A549 (cell line): ENCODE measurements around the gene DGKK. TPM values are rescaled to one million over a fixed set of nuclear protein-coding genes. Genes with fewer than 3 reads are reported as not detected.

Experiments used
- ATAC-seq, 2 experiments: fragments of 200-7000 bp in 1 of 2; fragments of >200 bp in 1 of 2; cut with Nextera tagmentation in 1 of 2; cut with Tn5 transposase in 1 of 2; 3 replicates each; pipeline versions ENCODE4 v1.8.0 to v1.9.1; 2018 to 2020; ENCODE audit warnings: mild to moderate bottlenecking in 1 of 2, moderate library complexity in 1 of 2
- CTCF ChIA-PET: fragments of 300-600 bp; sonication (Branson Sonifier 250); formaldehyde crosslinking; extraction: SDS; loops from one replicate; lab custom pipeline; 2021; ENCODE audit warnings: antibody characterized with exemption, inconsistent platforms; lab: Yijun Ruan, JAX
- POLR2A ChIA-PET: fragments of 350-600 bp; formaldehyde crosslinking; extraction: SDS; loops from one replicate; lab custom pipeline; 2021; ENCODE audit warnings: antibody characterized with exemption, inconsistent platforms; lab: Yijun Ruan, JAX
- DNase-seq, 2 experiments: peaks; one replicate each; pipeline versions ENCODE4 v3.0.0 to v3.0.0-alpha.2; 2011 to 2016; ENCODE audit warnings: low read depth in 1 of 2, low spot score in 1 of 2
- FAIRE-seq: peaks from 2 replicates; lab custom pipeline; 2011; peaks lifted over from hg19 to GRCh38; lab: Jason Lieb, UNC
- H3K27ac ChIP-seq, 2 experiments: fragments of >200 bp; sonication (Bioruptor Twin); formaldehyde crosslinking; 3 replicates each; pipeline ENCODE4 v1.5.1; 2016 to 2017
- H3K4me1 ChIP-seq: fragments of >200 bp; sonication (Bioruptor Twin); formaldehyde crosslinking; 3 replicates; pipeline ENCODE4 v1.6.1; 2016
- H3K4me2 ChIP-seq: fragments of >200 bp; sonication (Bioruptor Twin); formaldehyde crosslinking; 3 replicates; pipeline ENCODE4 v1.6.1; 2016
- H3K4me3 ChIP-seq: fragments of >200 bp; sonication (Bioruptor Twin); formaldehyde crosslinking; 3 replicates; pipeline ENCODE4 v1.5.1; 2016
- H3K9me3 ChIP-seq: fragments of >200 bp; sonication (Bioruptor Twin); formaldehyde crosslinking; 3 replicates; pipeline ENCODE4 v1.6.1; 2016
- BCL3 ChIP-seq: fragments of >200 bp; sonication (Bioruptor Twin); formaldehyde crosslinking; IDR thresholded peaks from 3 replicates; pipeline ENCODE4 v1.6.1; 2016
- CBX2 ChIP-seq: fragments of 200-600 bp; sonication (generic); IDR thresholded peaks from 2 replicates; pipeline ENCODE4 v1.6.1; 2016; ENCODE audit warnings: low read depth, mild to moderate bottlenecking, borderline replicate concordance
- CEBPB ChIP-seq, 2 experiments: fragments of >200 bp in 1 of 2; sonication (Bioruptor Twin) in 1 of 2; formaldehyde crosslinking in 1 of 2; IDR thresholded peaks; 2 replicates each; pipeline ENCODE4 v1.6.1; 2012 to 2016
- CTCF ChIP-seq: fragments of >200 bp; sonication (Bioruptor Twin); formaldehyde crosslinking; IDR thresholded peaks from 3 replicates; pipeline ENCODE4 v1.5.1; 2016
- E2F6 ChIP-seq: IDR thresholded peaks from 2 replicates; pipeline ENCODE4 v1.6.1; 2012; ENCODE audit warnings: low read depth, borderline replicate concordance
- EHF ChIP-seq: fragments of 250-450 bp; sonication (Bioruptor Pico); IDR thresholded peaks from 2 replicates; pipeline ENCODE4 v1.5.0; 2020; ENCODE audit warnings: mild to moderate bottlenecking
- EP300 ChIP-seq, 2 experiments: fragments of >200 bp; sonication (Bioruptor Twin); formaldehyde crosslinking; IDR thresholded peaks; 2 replicates in 1 of 2; 3 replicates in 1 of 2; pipeline ENCODE4 v1.6.1; 2016 to 2017
- GATA3 ChIP-seq: IDR thresholded peaks from 2 replicates; pipeline ENCODE4 v1.6.1; 2012; ENCODE audit warnings: borderline replicate concordance
- HES2 ChIP-seq: fragments of >200 bp; sonication (Bioruptor Twin); formaldehyde crosslinking; IDR thresholded peaks from 2 replicates; pipeline ENCODE4 v1.6.1; 2016
- HEYL ChIP-seq: fragments of 250-450 bp; sonication (Bioruptor Pico); IDR thresholded peaks from 2 replicates; pipeline ENCODE4 v1.8.0; 2021; ENCODE audit warnings: mild to moderate bottlenecking, moderate library complexity
- HMGXB4 ChIP-seq: fragments of 250-450 bp; sonication (Bioruptor Pico); IDR thresholded peaks from 2 replicates; pipeline ENCODE4 v1.5.0; 2021; ENCODE audit warnings: mild to moderate bottlenecking, moderate library complexity, borderline replicate concordance
- HOXA7 ChIP-seq: fragments of 250-450 bp; sonication (Bioruptor Pico); IDR thresholded peaks from 2 replicates; pipeline ENCODE4 v1.5.0; 2020; ENCODE audit warnings: mild to moderate bottlenecking, moderate library complexity
- MAX ChIP-seq: IDR thresholded peaks from 2 replicates; pipeline ENCODE4 v1.6.1; 2012
- NPAS2 ChIP-seq: fragments of 250-450 bp; sonication (Bioruptor Pico); IDR thresholded peaks from 2 replicates; pipeline ENCODE4 v1.8.0; 2022; ENCODE audit warnings: mild to moderate bottlenecking, moderate library complexity, borderline replicate concordance
- PBX3 ChIP-seq: IDR thresholded peaks from 2 replicates; pipeline ENCODE4 v1.6.1; 2012
- POLR2A ChIP-seq: IDR thresholded peaks from 2 replicates; pipeline ENCODE4 v1.6.1; 2012; ENCODE audit warnings: mild to moderate bottlenecking, low read length
- POLR2AphosphoS2 ChIP-seq: conservative IDR thresholded peaks from 2 replicates; pipeline ENCODE4 v1.6.1; 2012; ENCODE audit warnings: low read length, improper control_type of control experiment, inconsistent platforms
- RARB ChIP-seq: fragments of 250-450 bp; sonication (Bioruptor Pico); IDR thresholded peaks from 2 replicates; pipeline ENCODE4 v1.8.0; 2021; ENCODE audit warnings: mild to moderate bottlenecking, moderate library complexity
- SMC3 ChIP-seq: fragments of >200 bp; sonication (Bioruptor Twin); formaldehyde crosslinking; IDR thresholded peaks from 3 replicates; pipeline ENCODE4 v1.6.1; 2018; ENCODE audit warnings: inconsistent platforms
- SREBF2 ChIP-seq: fragments of 450-650 bp; IDR thresholded peaks from 2 replicates; pipeline ENCODE4 v1.6.1; 2014; ENCODE audit warnings: mild to moderate bottlenecking, moderate library complexity
- TP53 ChIP-seq: fragments of 250-450 bp; sonication (Bioruptor Pico); IDR thresholded peaks from 2 replicates; pipeline ENCODE4 v1.5.0; 2021; ENCODE audit warnings: mild to moderate bottlenecking, moderate library complexity
- ZC3H11A ChIP-seq: fragments of 450-650 bp; IDR thresholded peaks from 2 replicates; pipeline ENCODE4 v1.6.1; 2014; ENCODE audit warnings: antibody characterized with exemption, mild to moderate bottlenecking
- ZNF302 ChIP-seq: fragments of 250-450 bp; sonication (Bioruptor Pico); IDR thresholded peaks from 2 replicates; pipeline ENCODE4 v1.9.0; 2021; ENCODE audit warnings: inconsistent platforms, mild to moderate bottlenecking, moderate library complexity
- WGBS: methylation state at CpG from one replicate; pipeline ENCODE4 v1.1.6; 2017; ENCODE audit errors: missing lambda C conversion rate; 5-methylcytosine and 5-hydroxymethylcytosine counted together
- polyA plus RNA-seq, 4 experiments: library from polyadenylated mRNA; depleted of rRNA in 3 of 4; stranded (reverse); fragments of >200 nt; fragmentation: RNase III in 1 of 4; extraction: RNeasy Plus Mini Kit Qiagen cat#74134 plus additional on column Dnase treatment in 1 of 4; gene quantifications; 2 replicates in 3 of 4; 3 replicates in 1 of 4; pipeline ENCODE4 v1.2.3, GENCODE V29; 2011 to 2017

DGKK gene
- polyA plus RNA-seq, 2 of the 4 experiments (the other 2 are of a cell fraction): not detected

GRCh38 chrX:50403903-50404302, 66.7 kb downstream of the DGKK start:
- ChIA-PET CTCF (no interaction called here), POLR2A (no interaction called here)
- Histone ChIP-seq H3K27ac (no peak overlapping the region), H3K4me1 (no peaks in the 10 kb centered on the region), H3K9me3 (no peaks in the 10 kb centered on the region), H3K4me2 (no peak overlapping the region), H3K4me3 (no peak overlapping the region)
- FAIRE-seq: no peak
- no peak for DNase-seq
- 3% methylated on average over 5 of the region's 5 CpGs for WGBS
- TF ChIP-seq EHF (no peak), HES2 (no peak), TP53 (CRISPR knock-in tag) (no peak), PBX3 (no peak), SREBF2 (no peak), POLR2AphosphoS2 (no peak)
- no peak for ATAC-seq

- no peaks in the 10 kb centered on the region for H3K9me3 ChIP-seq
- FAIRE-seq (no peak), DNase-seq (no peak), ATAC-seq (no peak)
- H3K27ac ChIP-seq: no peak overlapping the region
- H3K4me3 ChIP-seq: no peak overlapping the region
- no peak overlapping the region for H3K4me2 ChIP-seq
- WGBS: 38% methylated on average over 3 of the region's 3 CpGs
- CTCF ChIA-PET: no interaction called here
- no peaks in the 10 kb centered on the region for H3K4me1 ChIP-seq
- POLR2A ChIA-PET: no interaction called here
- TF ChIP-seq POLR2A (no peak), POLR2AphosphoS2 (no peak), RARB (CRISPR knock-in tag) (no peak), ZC3H11A (no peak), SMC3 (no peak), HEYL (CRISPR knock-in tag) (no peak), HOXA7 (CRISPR knock-in tag) (no peak), ZNF302 (CRISPR knock-in tag) (no peak), EP300 (IDR thresholded peaks at IDR 0.05) (no peak), CTCF (no peak), CEBPB (IDR thresholded peaks at IDR 0.05) (no peak), HMGXB4 (CRISPR knock-in tag) (no peak)
- TF ChIP-seq, all 56 proteins: peak for 0
Measured at GRCh38 chrX:50402886-50403285, 67.7 kb downstream of the DGKK start.

GRCh38 chrX:50393902-50394301, 76.7 kb downstream of the DGKK start:
- no peak overlapping the region for H3K4me2 ChIP-seq
- H3K9me3 ChIP-seq: no peaks in the 10 kb centered on the region
- FAIRE-seq: no peak
- 0% methylated on average over 2 of the region's 2 CpGs for WGBS
- H3K4me1 ChIP-seq: no peaks in the 10 kb centered on the region
- ATAC-seq: no peak
- TF ChIP-seq GATA3 (no peak), CBX2 (no peak), BCL3 (no peak), MAX (no peak), E2F6 (no peak), NPAS2 (CRISPR knock-in tag) (no peak)
- TF ChIP-seq, all 56 proteins: peak for 0
- H3K27ac ChIP-seq: no peak overlapping the region
- ChIA-PET POLR2A (no interaction called here), CTCF (no interaction called here)
- DNase-seq: no peak
- H3K4me3 ChIP-seq: no peak overlapping the region
